GM12878 (cell line): ENCODE results near the gene MR1. TPM values are rescaled to one million over a fixed set of nuclear protein-coding genes. Genes with fewer than 3 reads are reported as not detected.
A peak's percentile ranks its signal among the peaks of the same experiment; 100 is the strongest.

ENCODE experiments used
- ATAC-seq: fragments of 200-7000 bp; cut with Tn5 transposase; 3 replicates; pipeline ENCODE4 v1.9.1; 2020; ENCODE audit warnings: mild to moderate bottlenecking, moderate library complexity
- BruUV-seq: library from RNA; stranded (reverse); fragments of 400-500 nt; replicated peaks from 2 replicates; lab custom pipeline; 2021; lab: Mats Ljungman, UMichigan
- CTCF ChIA-PET: fragments of 300-600 bp; sonication (Branson Sonifier 250); formaldehyde crosslinking; extraction: SDS; loops from one replicate; lab custom pipeline; 2021; ENCODE audit warnings: inconsistent platforms; lab: Yijun Ruan, JAX
- POLR2A ChIA-PET: fragments of 350-600 bp; formaldehyde crosslinking; extraction: SDS; loops from one replicate; lab custom pipeline; 2021; ENCODE audit warnings: inconsistent platforms; lab: Charles Lee
- RAD21 ChIA-PET: fragments of 300-600 bp; sonication (Branson Sonifier 250); formaldehyde crosslinking; loops from one replicate; lab custom pipeline; 2023; ENCODE audit warnings: antibody characterized with exemption; ENCODE audit not compliant: unreplicated experiment; lab: Charles Lee
- SMC1A ChIA-PET: fragments of 300-600 bp; sonication (Branson Sonifier 250); formaldehyde crosslinking; loops from one replicate; lab custom pipeline; 2023; ENCODE audit not compliant: unreplicated experiment, uncharacterized antibody; lab: Charles Lee
- DNase-seq: peaks from one replicate; pipeline ENCODE4 v3.0.0-alpha.2; 2011; ENCODE audit warnings: low read depth, low spot score
- FAIRE-seq: peaks from 3 replicates; lab custom pipeline; 2011; peaks lifted over from hg19 to GRCh38; lab: Jason Lieb, UNC
- H2AFZ ChIP-seq: 2 replicates; pipeline ENCODE4 v1.6.0; 2011; ENCODE audit warnings: low read depth, low read length, control low read depth; ENCODE audit not compliant: control insufficient read depth
- H3K27ac ChIP-seq: 2 replicates; pipeline ENCODE4 v1.5.1; 2011; ENCODE audit warnings: control low read depth; ENCODE audit not compliant: control insufficient read depth, insufficient read depth
- H3K27me3 ChIP-seq, 2 experiments: replicated peaks in 1 of 2; 2 replicates each; pipeline versions ENCODE4 v1.6.0 to v1.6.1; 2011; ENCODE audit warnings: low read length in 1 of 2; ENCODE audit not compliant: control insufficient read depth in 2 of 2, insufficient read depth in 2 of 2
- H3K36me3 ChIP-seq, 2 experiments: 2 replicates each; pipeline ENCODE4 v1.5.1; 2011; ENCODE audit warnings: low read length in 1 of 2; ENCODE audit not compliant: control insufficient read depth in 2 of 2, insufficient read depth in 2 of 2
- H3K4me1 ChIP-seq: 2 replicates; pipeline ENCODE4 v1.6.1; 2011; ENCODE audit warnings: mild to moderate bottlenecking, low read length, moderate library complexity, mixed read lengths; ENCODE audit not compliant: control insufficient read depth, insufficient read depth
- H3K4me2 ChIP-seq: 2 replicates; pipeline ENCODE4 v1.6.0; 2011; ENCODE audit warnings: control low read depth; ENCODE audit not compliant: control insufficient read depth, insufficient read depth
- H3K4me3 ChIP-seq: fragments of 200-600 bp; sonication (generic); 2 replicates; pipeline ENCODE4 v1.5.1; 2016
- H3K79me2 ChIP-seq: 2 replicates; pipeline ENCODE4 v1.6.0; 2011; ENCODE audit warnings: low read length; ENCODE audit not compliant: control insufficient read depth, insufficient read depth
- H3K9ac ChIP-seq: 2 replicates; pipeline ENCODE4 v1.8.0; 2011; ENCODE audit warnings: low read length, control low read depth, mixed read lengths; ENCODE audit not compliant: control insufficient read depth, insufficient read depth
- H3K9me3 ChIP-seq: replicated peaks from 3 replicates; pipeline ENCODE4 v1.5.1; 2011; ENCODE audit warnings: mild to moderate bottlenecking, low read length; ENCODE audit not compliant: control insufficient read depth, insufficient read depth
- H4K20me1 ChIP-seq: 2 replicates; pipeline ENCODE4 v1.6.0; 2011; ENCODE audit not compliant: control insufficient read depth, insufficient read depth
- CEBPB ChIP-seq, 2 experiments: fragments of 150-350 bp in 1 of 2; IDR thresholded peaks; 2 replicates each; pipeline ENCODE4 v1.6.1; 2012 to 2014; ENCODE audit warnings: low read depth in 2 of 2, low read length in 2 of 2, borderline replicate concordance in 1 of 2, inconsistent platforms in 1 of 2
- FOXM1 ChIP-seq: IDR thresholded peaks from 2 replicates; pipeline ENCODE4 v1.6.1; 2012; ENCODE audit warnings: low read depth, mild to moderate bottlenecking, inconsistent platforms, low read length, moderate library complexity
- IKZF1 ChIP-seq: fragments of 450-650 bp; conservative IDR thresholded peaks from 2 replicates; pipeline ENCODE4 v1.6.1; 2017; ENCODE audit warnings: antibody characterized with exemption, mild to moderate bottlenecking
- JUNB ChIP-seq: IDR thresholded peaks from 2 replicates; pipeline ENCODE4 v1.6.1; 2016; ENCODE audit warnings: antibody characterized with exemption, mild to moderate bottlenecking
- MEF2A ChIP-seq: IDR thresholded peaks from 2 replicates; pipeline ENCODE4 v1.6.1; 2011; ENCODE audit warnings: low read depth, mild to moderate bottlenecking, low read length, moderate library complexity; ENCODE audit not compliant: insufficient read depth
- MYB ChIP-seq: fragments of 150-350 bp; IDR thresholded peaks from 2 replicates; pipeline ENCODE4 v1.6.1; 2014; ENCODE audit warnings: mild to moderate bottlenecking, low read depth, low read length, borderline replicate concordance
- POU2F2 ChIP-seq: IDR thresholded peaks from 3 replicates; pipeline ENCODE4 v1.6.1; 2011; ENCODE audit warnings: low read depth, mild to moderate bottlenecking, low read length, borderline replicate concordance
- SMARCA5 ChIP-seq: fragments of 450-650 bp; IDR thresholded peaks from 2 replicates; pipeline ENCODE4 v1.6.1; 2017; ENCODE audit warnings: mild to moderate bottlenecking
- SRF ChIP-seq, 2 experiments: IDR thresholded peaks; 2 replicates each; pipeline ENCODE4 v1.6.1; 2011; ENCODE audit warnings: low read depth in 2 of 2, low read length in 2 of 2, mild to moderate bottlenecking in 1 of 2, moderate library complexity in 1 of 2
- TBL1XR1 ChIP-seq: IDR thresholded peaks from 2 replicates; pipeline ENCODE4 v1.6.1; 2012; ENCODE audit warnings: low read depth, low read length, improper control_type of control experiment
- ZNF207 ChIP-seq: fragments of 450-650 bp; IDR thresholded peaks from 2 replicates; pipeline ENCODE4 v1.6.1; 2014; ENCODE audit warnings: antibody characterized with exemption, mild to moderate bottlenecking, borderline replicate concordance
- ZNF217 ChIP-seq: fragments of 450-650 bp; IDR thresholded peaks from 2 replicates; pipeline ENCODE4 v1.6.1; 2017; ENCODE audit warnings: antibody characterized with exemption, mild to moderate bottlenecking
- WGBS: methylation state at CpG from one replicate; pipeline ENCODE4 v1.1.6; 2016; ENCODE audit warnings: low lambda C conversion rate; ENCODE audit not compliant: insufficient replicate concordance, insufficient coverage; ENCODE audit errors: missing lambda C conversion rate; 5-methylcytosine and 5-hydroxymethylcytosine counted together
- in situ Hi-C: fragments of 300-500 bp; cut with MboI; formaldehyde crosslinking; loops from 9 replicates; pipeline ENCODE4 v1.14.3; 2018; ENCODE audit warnings: mixed read lengths
- intact Hi-C: fragments of 100-400 bp; cut with micrococcal nuclease; formaldehyde crosslinking; loops from one replicate; pipeline ENCODE4 v1.14.2; 2022; ENCODE audit not compliant: unreplicated experiment
- polyA plus RNA-seq, 11 experiments: library from polyadenylated mRNA; depleted of rRNA in 4 of 11; unstranded in 6 of 11; stranded (reverse) in 5 of 11; fragments of >200 nt; fragmentation: Nextera tagmentation in 4 of 11; fragmentation: Illumina TruSeq in 1 of 11; extraction: Ambion mirVana in 4 of 11; extraction: Trizol in 1 of 11; gene quantifications; 1 replicate in 1 of 11; 2 replicates in 10 of 11; pipeline versions ENCODE4 v1.2.1 to v1.2.3, GENCODE V29; 2011 to 2016; ENCODE audit warnings: inconsistent platforms in 2 of 11, missing spikeins in 2 of 11, low read depth in 1 of 11
- total RNA-seq, 4 experiments: library from RNA; depleted of rRNA in 3 of 4; stranded (reverse); fragments of >200 nt in 3 of 4; fragmentation: Illumina TruSeq in 1 of 4; extraction: Trizol in 1 of 4; gene quantifications; 2 replicates each; pipeline versions ENCODE4 v1.2.1 to v1.2.3, GENCODE V29; 2013 to 2021
- TF ChIP-seq, protein P1 (sequence below): fragments of 450-650 bp; IDR thresholded peaks from 2 replicates; pipeline ENCODE4 v1.6.1; 2014; ENCODE audit warnings: mild to moderate bottlenecking
- TF ChIP-seq, protein P2 (sequence below): IDR thresholded peaks from 2 replicates; pipeline ENCODE4 v1.6.1; 2011; ENCODE audit warnings: mild to moderate bottlenecking, low read depth, low read length, moderate library complexity; ENCODE audit not compliant: insufficient replicate concordance
- TF ChIP-seq, protein P3 (sequence below): fragments of 450-650 bp; IDR thresholded peaks from 2 replicates; pipeline ENCODE4 v1.6.1; 2017; ENCODE audit warnings: borderline replicate concordance
- TF ChIP-seq, protein P4 (sequence below): fragments of 450-650 bp; IDR thresholded peaks from 2 replicates; pipeline ENCODE4 v1.6.1; 2016; ENCODE audit warnings: mild to moderate bottlenecking

MR1 gene
- total and polyA plus RNA-seq, 10 of the 15 experiments (the other 5 are each of a cell fraction or from before 2014, with no cell fraction given), result 24.7 to 65.9 (median 30.9) TPM

DNA sequence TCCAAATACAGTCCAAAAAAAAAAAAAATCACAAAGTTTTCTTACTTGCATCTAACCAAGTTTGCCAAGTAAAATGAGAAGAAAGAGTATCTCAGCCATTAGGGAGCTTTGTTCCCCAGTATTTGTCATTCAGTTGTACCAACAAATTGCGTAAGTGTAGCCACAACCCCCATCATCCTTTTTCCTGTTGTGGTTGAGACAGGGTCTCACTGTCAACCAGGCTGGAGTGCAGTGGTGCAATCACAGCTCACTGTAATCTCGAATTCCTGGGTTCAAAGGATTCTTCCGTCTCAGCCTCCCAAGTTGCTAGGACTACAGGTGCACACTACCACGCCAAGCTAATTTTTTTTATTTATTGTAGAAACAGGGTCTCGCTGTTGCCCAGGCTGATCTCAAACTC lies 20.6 kb upstream of the MR1 start (continued):
- TF ChIP-seq JUNB, result no peak
- TF ChIP-seq FOXM1, result no peak
- TF ChIP-seq, protein P1, sequence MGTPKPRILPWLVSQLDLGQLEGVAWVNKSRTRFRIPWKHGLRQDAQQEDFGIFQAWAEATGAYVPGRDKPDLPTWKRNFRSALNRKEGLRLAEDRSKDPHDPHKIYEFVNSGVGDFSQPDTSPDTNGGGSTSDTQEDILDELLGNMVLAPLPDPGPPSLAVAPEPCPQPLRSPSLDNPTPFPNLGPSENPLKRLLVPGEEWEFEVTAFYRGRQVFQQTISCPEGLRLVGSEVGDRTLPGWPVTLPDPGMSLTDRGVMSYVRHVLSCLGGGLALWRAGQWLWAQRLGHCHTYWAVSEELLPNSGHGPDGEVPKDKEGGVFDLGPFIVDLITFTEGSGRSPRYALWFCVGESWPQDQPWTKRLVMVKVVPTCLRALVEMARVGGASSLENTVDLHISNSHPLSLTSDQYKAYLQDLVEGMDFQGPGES, result no peak
- no peak for TF ChIP-seq MEF2A

DNA sequence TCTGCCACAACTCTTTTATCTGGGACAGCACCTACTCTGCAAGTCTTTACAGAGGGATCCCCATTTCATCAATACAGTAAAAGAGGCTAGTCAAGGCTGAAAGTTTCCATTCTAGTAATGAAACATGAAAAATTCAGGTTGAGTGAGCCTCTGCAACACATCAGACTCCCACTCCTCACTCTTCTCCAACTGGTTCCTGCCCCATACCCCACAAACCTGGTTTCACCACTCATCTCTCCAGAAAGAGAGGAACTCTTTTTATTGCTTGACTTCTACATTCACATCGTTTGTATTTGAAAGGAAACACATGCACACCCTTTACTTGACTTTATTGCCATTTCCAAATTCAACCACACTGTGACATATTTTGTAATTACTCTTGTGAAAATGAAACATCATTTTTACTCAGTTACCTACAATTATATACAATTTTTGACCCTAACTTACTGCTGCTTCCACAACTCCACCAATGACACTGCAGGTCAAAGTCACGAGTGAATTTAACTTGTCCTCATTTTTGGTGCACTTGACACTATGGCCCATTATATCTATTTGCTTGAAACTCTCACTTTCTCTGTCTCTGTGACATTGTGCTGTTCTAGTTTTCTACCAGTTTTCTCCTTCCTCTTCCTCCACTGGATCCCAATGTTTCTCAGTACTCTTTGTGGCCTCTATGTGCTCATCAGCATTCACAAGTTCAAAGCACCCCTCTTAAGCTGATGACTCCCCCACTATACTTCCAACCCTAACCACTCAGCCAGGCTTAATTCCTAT lies 19.1 kb upstream of the MR1 start:
- ChIA-PET RAD21 (interaction anchor here (0.9 kb wide), 1 partner anchor 127 kb away, joined by 3 read pairs; no protein-coding TSS in a partner anchor), POLR2A (interaction anchor here (0.7 to 1.8 kb wide), 5 partner anchors 7 to 33 kb away, joined by 3 to 5 read pairs (median 4); no protein-coding TSS in a partner anchor), CTCF (interaction anchor here (0.8 to 2.7 kb wide), 3 partner anchors 12 to 127 kb away, joined by 3 to 10 read pairs (median 5); no protein-coding TSS in a partner anchor), SMC1A (interaction anchor here (0.9 to 2.0 kb wide), 11 partner anchors 9 to 153 kb away, joined by 3 to 9 read pairs (median 4); no protein-coding TSS in a partner anchor)
- Histone ChIP-seq H3K79me2 (peaks cover 90% of the 10 kb centered on the region), H3K9ac (no peak overlapping the region), H3K4me1 (peaks cover 46% of the 10 kb centered on the region), H3K4me3 (peak overlapping the region; percentile 6; the same call in 1 of the 2 replicates), H3K27ac (peak overlapping the region; percentile 54), H2AFZ (no peak overlapping the region), H4K20me1 (no peaks in the 10 kb centered on the region), H3K36me3 (no peaks in the 10 kb centered on the region; a peak in 3 of 4 replicates), H3K27me3 (no peaks in the 10 kb centered on the region), H3K9me3 (no peaks in the 10 kb centered on the region; the same call in 2 of the 3 replicates), H3K4me2 (peak overlapping the region; percentile 53)
- no peak for FAIRE-seq
- no TSS peak for BruUV-seq
- 0% methylated on average over 2 of the region's 2 CpGs for WGBS
- ATAC-seq, result peak; percentile 67
- intact Hi-C loops (no loop called here), in situ Hi-C loops (no loop called here)
- no peak for DNase-seq
- TF ChIP-seq, protein P2, sequence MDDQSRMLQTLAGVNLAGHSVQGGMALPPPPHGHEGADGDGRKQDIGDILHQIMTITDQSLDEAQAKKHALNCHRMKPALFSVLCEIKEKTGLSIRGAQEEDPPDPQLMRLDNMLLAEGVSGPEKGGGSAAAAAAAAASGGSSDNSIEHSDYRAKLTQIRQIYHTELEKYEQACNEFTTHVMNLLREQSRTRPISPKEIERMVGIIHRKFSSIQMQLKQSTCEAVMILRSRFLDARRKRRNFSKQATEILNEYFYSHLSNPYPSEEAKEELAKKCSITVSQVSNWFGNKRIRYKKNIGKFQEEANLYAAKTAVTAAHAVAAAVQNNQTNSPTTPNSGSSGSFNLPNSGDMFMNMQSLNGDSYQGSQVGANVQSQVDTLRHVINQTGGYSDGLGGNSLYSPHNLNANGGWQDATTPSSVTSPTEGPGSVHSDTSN, result no peak
- TF ChIP-seq ZNF217 (no peak), ZNF207 (no peak), TBL1XR1 (0 out of 2 replicates have a peak, but pooled peaks have one; percentile 31), SRF (IDR thresholded peaks at IDR 0.05; ENCODE audit: low read depth in 2 of 2, low read length in 2 of 2) (no peak), SMARCA5 (peak; percentile 51; the same call in 1 of the 2 replicates), CEBPB (IDR thresholded peaks at IDR 0.05; ENCODE audit: borderline replicate concordance in 1 of 2, low read depth in 2 of 2, low read length in 2 of 2) (no peak), FOXM1 (0 out of 2 replicates have a peak, but pooled peaks have one; percentile 25), POU2F2 (no peak), IKZF1 (peak; percentile 64; the same call in 1 of the 2 replicates), MYB (no peak)
- TF ChIP-seq, protein P3, sequence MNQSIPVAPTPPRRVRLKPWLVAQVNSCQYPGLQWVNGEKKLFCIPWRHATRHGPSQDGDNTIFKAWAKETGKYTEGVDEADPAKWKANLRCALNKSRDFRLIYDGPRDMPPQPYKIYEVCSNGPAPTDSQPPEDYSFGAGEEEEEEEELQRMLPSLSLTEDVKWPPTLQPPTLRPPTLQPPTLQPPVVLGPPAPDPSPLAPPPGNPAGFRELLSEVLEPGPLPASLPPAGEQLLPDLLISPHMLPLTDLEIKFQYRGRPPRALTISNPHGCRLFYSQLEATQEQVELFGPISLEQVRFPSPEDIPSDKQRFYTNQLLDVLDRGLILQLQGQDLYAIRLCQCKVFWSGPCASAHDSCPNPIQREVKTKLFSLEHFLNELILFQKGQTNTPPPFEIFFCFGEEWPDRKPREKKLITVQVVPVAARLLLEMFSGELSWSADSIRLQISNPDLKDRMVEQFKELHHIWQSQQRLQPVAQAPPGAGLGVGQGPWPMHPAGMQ, result no peak
- TF ChIP-seq, protein P4, sequence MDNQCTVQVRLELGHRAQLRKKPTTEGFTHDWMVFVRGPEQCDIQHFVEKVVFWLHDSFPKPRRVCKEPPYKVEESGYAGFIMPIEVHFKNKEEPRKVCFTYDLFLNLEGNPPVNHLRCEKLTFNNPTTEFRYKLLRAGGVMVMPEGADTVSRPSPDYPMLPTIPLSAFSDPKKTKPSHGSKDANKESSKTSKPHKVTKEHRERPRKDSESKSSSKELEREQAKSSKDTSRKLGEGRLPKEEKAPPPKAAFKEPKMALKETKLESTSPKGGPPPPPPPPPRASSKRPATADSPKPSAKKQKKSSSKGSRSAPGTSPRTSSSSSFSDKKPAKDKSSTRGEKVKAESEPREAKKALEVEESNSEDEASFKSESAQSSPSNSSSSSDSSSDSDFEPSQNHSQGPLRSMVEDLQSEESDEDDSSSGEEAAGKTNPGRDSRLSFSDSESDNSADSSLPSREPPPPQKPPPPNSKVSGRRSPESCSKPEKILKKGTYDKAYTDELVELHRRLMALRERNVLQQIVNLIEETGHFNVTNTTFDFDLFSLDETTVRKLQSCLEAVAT, result no peak
